Measurements from ENCODE around the gene POLR2H.

The POLR2H gene

DNA sequence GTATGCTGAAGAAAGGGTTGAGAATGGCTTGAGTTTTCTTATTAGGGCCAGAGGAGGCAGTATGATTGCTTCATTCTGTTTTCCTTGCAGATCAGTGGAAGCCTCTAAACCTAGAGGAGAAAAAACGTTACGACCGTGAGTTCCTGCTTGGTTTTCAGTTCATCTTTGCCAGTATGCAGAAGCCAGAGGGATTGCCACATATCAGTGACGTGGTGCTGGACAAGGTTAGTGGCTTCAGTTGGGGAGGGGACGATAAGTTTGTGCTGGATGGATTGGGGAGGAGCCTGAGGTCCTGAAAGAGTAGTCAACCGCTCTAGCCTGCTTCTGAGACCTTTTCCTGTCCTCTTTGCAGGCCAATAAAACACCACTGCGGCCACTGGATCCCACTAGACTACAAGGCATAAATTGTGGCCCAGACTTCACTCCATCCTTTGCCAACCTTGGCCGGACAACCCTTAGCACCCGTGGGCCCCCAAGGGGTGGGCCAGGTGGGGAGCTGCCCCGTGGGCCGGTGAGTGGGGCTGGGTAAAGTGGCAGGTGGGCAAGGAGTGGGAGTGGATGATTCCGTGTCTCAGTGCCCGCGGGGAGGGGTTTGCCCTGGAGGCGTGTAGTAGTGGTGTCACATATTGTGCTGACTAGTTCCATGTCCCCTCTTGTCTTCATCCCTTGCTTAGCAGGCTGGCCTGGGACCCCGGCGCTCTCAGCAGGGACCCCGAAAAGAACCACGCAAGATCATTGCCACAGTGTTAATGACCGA lies 38.6 kb upstream of the POLR2H start:
- Histone ChIP-seq H3K4me2 (ENCODE audit: low read length) (no peak overlapping the region), H3K36me3 (ENCODE audit: control insufficient read depth, low read length) (peaks cover 99% of the 10 kb centered on the region), H3K27me3 (ENCODE audit: control insufficient read depth, low read length) (no peaks in the 10 kb centered on the region), H3K4me3 (ENCODE audit: low read length) (no peak overlapping the region), H3K79me2 (ENCODE audit: control insufficient read depth, low read length) (peaks cover 65% of the 10 kb centered on the region), H3K9me2 (replicated peaks; ENCODE audit: control insufficient read depth, low read length) (no peaks in the 10 kb centered on the region), H4K20me1 (ENCODE audit: control insufficient read depth, insufficient read depth, low read depth, low read length) (peaks cover 30% of the 10 kb centered on the region), H3F3A (ENCODE audit: control insufficient read depth, insufficient read depth) (no peaks in the 10 kb centered on the region; the same call in 1 of the 2 replicates), H3K9me3 (ENCODE audit: control insufficient read depth, insufficient read depth, low read length) (no peaks in the 10 kb centered on the region), H3K27ac (ENCODE audit: low read depth, low read length) (no peak overlapping the region), H3K4me1 (ENCODE audit: control insufficient read depth, low read length) (peaks cover 2% of the 10 kb centered on the region)
- TF ChIP-seq EZH2phosphoT487 (IDR thresholded peaks at IDR 0.05; ENCODE audit: borderline replicate concordance, low read length): no peak

DNA sequence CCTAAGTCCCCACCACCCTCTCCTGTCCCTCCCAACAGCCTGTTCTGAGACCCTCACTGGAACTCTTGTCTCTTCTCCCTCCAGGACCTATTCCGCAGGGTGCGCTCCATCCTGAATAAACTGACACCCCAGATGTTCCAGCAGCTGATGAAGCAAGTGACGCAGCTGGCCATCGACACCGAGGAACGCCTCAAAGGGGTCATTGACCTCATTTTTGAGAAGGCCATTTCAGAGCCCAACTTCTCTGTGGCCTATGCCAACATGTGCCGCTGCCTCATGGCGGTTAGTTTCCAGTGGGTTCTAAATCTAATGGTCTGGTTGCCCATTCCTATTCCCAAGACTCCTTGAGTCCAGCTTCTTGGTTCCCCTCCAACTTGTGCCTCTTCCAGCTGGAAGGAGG lies 37.8 kb upstream of the POLR2H start:
- Histone ChIP-seq H3K4me3 (ENCODE audit: low read length) (no peak overlapping the region), H3K79me2 (ENCODE audit: control insufficient read depth, low read length) (peaks cover 57% of the 10 kb centered on the region), H3K36me3 (ENCODE audit: control insufficient read depth, low read length) (peaks cover 99% of the 10 kb centered on the region), H3K27me3 (ENCODE audit: control insufficient read depth, low read length) (no peaks in the 10 kb centered on the region), H3K27ac (ENCODE audit: low read depth, low read length) (no peak overlapping the region), H3K9me2 (replicated peaks; ENCODE audit: control insufficient read depth, low read length) (no peaks in the 10 kb centered on the region), H3K4me2 (ENCODE audit: low read length) (no peak overlapping the region), H3K4me1 (ENCODE audit: control insufficient read depth, low read length) (no peaks in the 10 kb centered on the region), H3F3A (ENCODE audit: control insufficient read depth, insufficient read depth) (peaks cover 4% of the 10 kb centered on the region; the same call in 1 of the 2 replicates), H3K9me3 (ENCODE audit: control insufficient read depth, insufficient read depth, low read length) (no peaks in the 10 kb centered on the region), H4K20me1 (ENCODE audit: control insufficient read depth, insufficient read depth, low read depth, low read length) (peaks cover 28% of the 10 kb centered on the region)
- no peak for TF ChIP-seq EZH2phosphoT487 (IDR thresholded peaks at IDR 0.05; ENCODE audit: borderline replicate concordance, low read length)
- TF ChIP-seq, protein P1, sequence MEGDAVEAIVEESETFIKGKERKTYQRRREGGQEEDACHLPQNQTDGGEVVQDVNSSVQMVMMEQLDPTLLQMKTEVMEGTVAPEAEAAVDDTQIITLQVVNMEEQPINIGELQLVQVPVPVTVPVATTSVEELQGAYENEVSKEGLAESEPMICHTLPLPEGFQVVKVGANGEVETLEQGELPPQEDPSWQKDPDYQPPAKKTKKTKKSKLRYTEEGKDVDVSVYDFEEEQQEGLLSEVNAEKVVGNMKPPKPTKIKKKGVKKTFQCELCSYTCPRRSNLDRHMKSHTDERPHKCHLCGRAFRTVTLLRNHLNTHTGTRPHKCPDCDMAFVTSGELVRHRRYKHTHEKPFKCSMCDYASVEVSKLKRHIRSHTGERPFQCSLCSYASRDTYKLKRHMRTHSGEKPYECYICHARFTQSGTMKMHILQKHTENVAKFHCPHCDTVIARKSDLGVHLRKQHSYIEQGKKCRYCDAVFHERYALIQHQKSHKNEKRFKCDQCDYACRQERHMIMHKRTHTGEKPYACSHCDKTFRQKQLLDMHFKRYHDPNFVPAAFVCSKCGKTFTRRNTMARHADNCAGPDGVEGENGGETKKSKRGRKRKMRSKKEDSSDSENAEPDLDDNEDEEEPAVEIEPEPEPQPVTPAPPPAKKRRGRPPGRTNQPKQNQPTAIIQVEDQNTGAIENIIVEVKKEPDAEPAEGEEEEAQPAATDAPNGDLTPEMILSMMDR (IDR thresholded peaks at IDR 0.05; ENCODE audit: low read depth, low read length, poor library complexity, severe bottlenecking): no peak

DNA sequence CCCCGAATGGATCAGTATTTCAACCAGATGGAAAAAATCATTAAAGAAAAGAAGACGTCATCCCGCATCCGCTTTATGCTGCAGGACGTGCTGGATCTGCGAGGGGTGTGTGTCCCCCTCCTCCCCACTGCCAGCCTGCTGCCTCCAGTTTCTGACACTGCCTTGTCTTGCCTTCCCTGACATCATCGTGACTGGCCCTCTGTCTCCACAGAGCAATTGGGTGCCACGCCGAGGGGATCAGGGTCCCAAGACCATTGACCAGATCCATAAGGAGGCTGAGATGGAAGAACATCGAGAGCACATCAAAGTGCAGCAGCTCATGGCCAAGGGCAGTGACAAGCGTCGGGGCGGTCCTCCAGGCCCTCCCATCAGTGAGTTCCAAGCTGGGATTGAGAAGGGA lies 36.2 kb upstream of the POLR2H start:
- H3K79me2 ChIP-seq (ENCODE audit: control insufficient read depth, low read length): peaks cover 42% of the 10 kb centered on the region
- peaks cover 11% of the 10 kb centered on the region; the same call in 1 of the 2 replicates for H3F3A ChIP-seq (ENCODE audit: control insufficient read depth, insufficient read depth)

More for the DNA sequence above, 36.2 kb upstream of the POLR2H start:
- TF ChIP-seq EZH2phosphoT487 (IDR thresholded peaks at IDR 0.05; ENCODE audit: borderline replicate concordance, low read length): no peak
- TF ChIP-seq, protein P1 (IDR thresholded peaks at IDR 0.05; ENCODE audit: low read depth, low read length, poor library complexity, severe bottlenecking): no peak
- H4K20me1 ChIP-seq (ENCODE audit: control insufficient read depth, insufficient read depth, low read depth, low read length): peaks cover 15% of the 10 kb centered on the region
- no peak overlapping the region for H3K27ac ChIP-seq (ENCODE audit: low read depth, low read length)
- H3K4me3 ChIP-seq (ENCODE audit: low read length): no peak overlapping the region
- H3K9me3 ChIP-seq (ENCODE audit: control insufficient read depth, insufficient read depth, low read length): no peaks in the 10 kb centered on the region
- peaks cover 100% of the 10 kb centered on the region for H3K36me3 ChIP-seq (ENCODE audit: control insufficient read depth, low read length)
- no peaks in the 10 kb centered on the region for H3K9me2 ChIP-seq (replicated peaks; ENCODE audit: control insufficient read depth, low read length)
- no peaks in the 10 kb centered on the region for H3K4me1 ChIP-seq (ENCODE audit: control insufficient read depth, low read length)
- no peaks in the 10 kb centered on the region for H3K27me3 ChIP-seq (ENCODE audit: control insufficient read depth, low read length)
- no peak overlapping the region for H3K4me2 ChIP-seq (ENCODE audit: low read length)

All from DOHH2 (cell line).